H1 (cell line): ENCODE data around the gene GDPD3. TPM values are rescaled to one million over a fixed set of nuclear protein-coding genes. Genes with fewer than 3 reads are reported as not detected.
A peak's percentile ranks its signal among the peaks of the same experiment; 100 is the strongest.

Experiments used
- CTCF ChIA-PET: fragments of 300-600 bp; sonication (Branson Sonifier 250); formaldehyde crosslinking; loops from one replicate; lab custom pipeline; 2021; ENCODE audit not compliant: partially characterized antibody; lab: Charles Lee
- POLR2A ChIA-PET: fragments of 300-600 bp; sonication (Branson Sonifier 250); formaldehyde crosslinking; loops from one replicate; lab custom pipeline; 2021; ENCODE audit warnings: inconsistent platforms; ENCODE audit not compliant: partially characterized antibody; lab: Charles Lee
- DNase-seq, 2 experiments: peaks; one replicate each; pipeline versions ENCODE4 v3.0.0 to v3.0.0-alpha.2; 2010 to 2022; ENCODE audit warnings: low spot score in 2 of 2, low read depth in 1 of 2, mixed read lengths in 1 of 2
- FAIRE-seq: peaks from 2 replicates; lab custom pipeline; 2011; peaks lifted over from hg19 to GRCh38; lab: Jason Lieb, UNC
- H2AFZ ChIP-seq: 2 replicates; pipeline ENCODE4 v1.8.1; 2012; ENCODE audit warnings: low read length, inconsistent platforms
- H2AK5ac ChIP-seq: 2 replicates; pipeline ENCODE4 v1.6.1; 2013; ENCODE audit warnings: low read depth, low read length
- H2BK120ac ChIP-seq: replicated peaks from 2 replicates; pipeline ENCODE3; 2013; ENCODE audit warnings: low read depth, low read length, inconsistent platforms
- H2BK12ac ChIP-seq: 2 replicates; pipeline ENCODE4 v1.6.1; 2013; ENCODE audit warnings: low read depth, low read length
- H2BK15ac ChIP-seq: 2 replicates; pipeline ENCODE4 v1.6.1; 2013; ENCODE audit warnings: low read length
- H2BK20ac ChIP-seq: 2 replicates; pipeline ENCODE4 v1.6.1; 2013; ENCODE audit warnings: low read length
- H2BK5ac ChIP-seq: 2 replicates; pipeline ENCODE4 v1.6.1; 2013; ENCODE audit warnings: low read depth, low read length
- H3K14ac ChIP-seq: 2 replicates; pipeline ENCODE4 v1.6.1; 2013; ENCODE audit warnings: inconsistent platforms; ENCODE audit not compliant: insufficient read length
- H3K18ac ChIP-seq: 2 replicates; pipeline ENCODE4 v1.6.1; 2013; ENCODE audit warnings: low read length; ENCODE audit errors: extremely low read depth
- H3K23ac ChIP-seq: 2 replicates; pipeline ENCODE4 v1.6.1; 2013; ENCODE audit warnings: inconsistent platforms; ENCODE audit not compliant: insufficient read length
- H3K23me2 ChIP-seq: 2 replicates; pipeline ENCODE4 v1.6.1; 2013; ENCODE audit warnings: low read depth, low read length
- H3K27ac ChIP-seq: 2 replicates; pipeline ENCODE4 v1.6.1; 2011; ENCODE audit warnings: low read depth, low read length, inconsistent platforms
- H3K27me3 ChIP-seq, 4 experiments: replicated peaks in 1 of 4; 1 replicate in 1 of 4; 2 replicates in 3 of 4; pipeline versions ENCODE4 v1.6.1 to v1.8.1; 2011 to 2013; ENCODE audit warnings: low read length in 3 of 4, mild to moderate bottlenecking in 3 of 4, inconsistent platforms in 2 of 4, mixed read lengths in 2 of 4, moderate library complexity in 1 of 4; ENCODE audit not compliant: control insufficient read depth in 3 of 4, insufficient read depth in 3 of 4; ENCODE audit errors: extremely low read depth in 1 of 4
- H3K36me3 ChIP-seq, 4 experiments: 2 replicates each; pipeline versions ENCODE4 v1.6.1 to v1.8.1; 2011 to 2013; ENCODE audit warnings: mild to moderate bottlenecking in 4 of 4, low read length in 3 of 4, moderate library complexity in 2 of 4, control low read depth in 1 of 4, inconsistent platforms in 1 of 4; ENCODE audit not compliant: insufficient read depth in 4 of 4, control insufficient read depth in 2 of 4
- H3K4ac ChIP-seq: replicated peaks from 2 replicates; pipeline ENCODE3; 2013; ENCODE audit warnings: low read length, low read depth, mixed read lengths, inconsistent platforms; ENCODE audit not compliant: insufficient read length
- H3K4me1 ChIP-seq, 4 experiments: replicated peaks in 1 of 4; 1 replicate in 1 of 4; 2 replicates in 3 of 4; pipeline versions ENCODE4 v1.6.1 to v1.8.1; 2011 to 2013; ENCODE audit warnings: low read length in 3 of 4, inconsistent platforms in 2 of 4, mixed read lengths in 1 of 4; ENCODE audit not compliant: insufficient read depth in 4 of 4, control insufficient read depth in 3 of 4
- H3K4me2 ChIP-seq, 2 experiments: 2 replicates each; pipeline versions ENCODE4 v1.6.1 to v1.8.1; 2011 to 2013; ENCODE audit warnings: low read depth in 2 of 2, low read length in 2 of 2, control low read depth in 1 of 2, inconsistent platforms in 1 of 2, mild to moderate bottlenecking in 1 of 2; ENCODE audit not compliant: insufficient read depth in 1 of 2
- H3K4me3 ChIP-seq, 4 experiments: fragments of 200-600, 300-600 bp in 1 of 4; sonication (generic), shearing (Covaris generic), sonication (Bioruptor Twin) in 1 of 4; 2 replicates each; pipeline versions ENCODE4 v1.5.1 to v1.8.1; 2011 to 2016; ENCODE audit warnings: low read length in 4 of 4, low read depth in 3 of 4, control low read depth in 2 of 4, inconsistent platforms in 2 of 4, mild to moderate bottlenecking in 2 of 4, mixed read lengths in 1 of 4, moderate library complexity in 1 of 4; ENCODE audit not compliant: insufficient read depth in 2 of 4; ENCODE audit errors: extremely low read depth in 1 of 4
- H3K56ac ChIP-seq: replicated peaks from 2 replicates; pipeline ENCODE3; 2013; ENCODE audit warnings: low read depth, mild to moderate bottlenecking, mixed read lengths, low read length, inconsistent platforms; ENCODE audit not compliant: insufficient read length
- H3K79me1 ChIP-seq: 2 replicates; pipeline ENCODE4 v1.6.1; 2013; ENCODE audit warnings: low read depth, low read length, control low read depth
- H3K79me2 ChIP-seq, 2 experiments: 2 replicates each; pipeline versions ENCODE4 v1.6.1 to v1.8.1; 2012 to 2013; ENCODE audit warnings: low read length in 2 of 2, mild to moderate bottlenecking in 2 of 2, inconsistent platforms in 1 of 2; ENCODE audit not compliant: insufficient read depth in 2 of 2, control insufficient read depth in 1 of 2
- H3K9ac ChIP-seq, 4 experiments: replicated peaks in 1 of 4; 1 replicate in 1 of 4; 2 replicates in 3 of 4; pipeline versions ENCODE4 v1.6.1 to v1.8.1; 2011 to 2013; ENCODE audit warnings: low read depth in 3 of 4, low read length in 3 of 4, control low read depth in 2 of 4, mild to moderate bottlenecking in 2 of 4, moderate library complexity in 2 of 4, inconsistent platforms in 1 of 4; ENCODE audit errors: extremely low read depth in 1 of 4
- H3K9me3 ChIP-seq, 2 experiments: 2 replicates each; pipeline versions ENCODE4 v1.6.1 to v1.8.1; 2012 to 2013; ENCODE audit warnings: mild to moderate bottlenecking in 2 of 2, moderate library complexity in 2 of 2, control low read depth in 1 of 2, inconsistent platforms in 1 of 2, low read depth in 1 of 2, low read length in 1 of 2, mixed read lengths in 1 of 2; ENCODE audit not compliant: insufficient read depth in 2 of 2
- H4K20me1 ChIP-seq, 2 experiments: replicated peaks in 1 of 2; 2 replicates each; pipeline versions ENCODE3 to v1.8.1; 2011 to 2013; ENCODE audit warnings: inconsistent platforms in 2 of 2, low read length in 2 of 2, mild to moderate bottlenecking in 1 of 2; ENCODE audit not compliant: insufficient read depth in 2 of 2, control insufficient read depth in 1 of 2
- H4K5ac ChIP-seq: 2 replicates; pipeline ENCODE4 v1.6.1; 2013; ENCODE audit warnings: low read length, low read depth, mixed read lengths, inconsistent platforms; ENCODE audit not compliant: insufficient read length
- H4K8ac ChIP-seq: 2 replicates; pipeline ENCODE4 v1.8.0; 2013; ENCODE audit warnings: mild to moderate bottlenecking, moderate library complexity, low read length, inconsistent platforms; ENCODE audit not compliant: insufficient read depth; ENCODE audit errors: extremely low read depth
- H4K91ac ChIP-seq: replicated peaks from 2 replicates; pipeline ENCODE3; 2013; ENCODE audit warnings: low read length, mixed read lengths, inconsistent platforms; ENCODE audit not compliant: insufficient read length
- CBX8 ChIP-seq: fragments of 300-800, 300-1000 bp; sonication (generic); IDR thresholded peaks from 2 replicates; pipeline ENCODE4 v1.7.1; 2016; ENCODE audit warnings: low read depth, low read length, borderline replicate concordance
- CEBPB ChIP-seq: IDR thresholded peaks from 2 replicates; pipeline ENCODE4 v1.6.1; 2012; ENCODE audit warnings: low read depth, low read length
- CHD2 ChIP-seq: IDR thresholded peaks from 2 replicates; pipeline ENCODE4 v1.6.1; 2012; ENCODE audit warnings: low read length, improper control_type of control experiment
- E2F6 ChIP-seq: IDR thresholded peaks from 2 replicates; pipeline ENCODE4 v1.6.1; 2012; ENCODE audit warnings: inconsistent platforms
- FOSL1 ChIP-seq: IDR thresholded peaks from 2 replicates; pipeline ENCODE4 v1.6.1; 2011; ENCODE audit warnings: mild to moderate bottlenecking, low read depth, low read length, moderate library complexity; ENCODE audit not compliant: insufficient read depth
- HDAC6 ChIP-seq: IDR thresholded peaks from one replicate; pipeline ENCODE4 v1.7.1; 2012; ENCODE audit warnings: low read depth, mild to moderate bottlenecking, inconsistent platforms, low read length, moderate library complexity
- SP1 ChIP-seq: IDR thresholded peaks from 2 replicates; pipeline ENCODE4 v1.6.1; 2011; ENCODE audit warnings: low read depth, low read length
- SRF ChIP-seq: IDR thresholded peaks from 2 replicates; pipeline ENCODE4 v1.6.1; 2011; ENCODE audit warnings: mild to moderate bottlenecking, low read depth, low read length, moderate library complexity
- TAF7 ChIP-seq: optimal IDR thresholded peaks from 2 replicates; pipeline ENCODE3; 2011; ENCODE audit warnings: low read depth, mild to moderate bottlenecking, inconsistent platforms, low read length, moderate library complexity, borderline replicate concordance
- TCF12 ChIP-seq: IDR thresholded peaks from 2 replicates; pipeline ENCODE4 v1.6.1; 2011; ENCODE audit warnings: low read depth, mild to moderate bottlenecking, low read length
- TEAD4 ChIP-seq: IDR thresholded peaks from 2 replicates; pipeline ENCODE4 v1.6.1; 2012; ENCODE audit warnings: low read depth, low read length, inconsistent platforms, mixed read lengths
- YY1 ChIP-seq: IDR thresholded peaks from 2 replicates; pipeline ENCODE4 v1.6.1; 2011; ENCODE audit warnings: low read depth, mild to moderate bottlenecking, low read length
- WGBS, 2 experiments: shearing (Covaris generic) in 1 of 2; methylation state at CpG; one replicate each; pipeline versions ENCODE4 v1.1.6 to v1.1.7; 2013 to 2015; ENCODE audit warnings: low lambda C conversion rate in 2 of 2, mixed read lengths in 2 of 2, inconsistent platforms in 1 of 2, low coverage in 1 of 2, missing lambda C conversion rate in 1 of 2; ENCODE audit not compliant: insufficient replicate concordance in 2 of 2, insufficient coverage in 1 of 2, insufficient read length in 1 of 2; ENCODE audit errors: extremely low coverage in 1 of 2, missing lambda C conversion rate in 1 of 2; 5-methylcytosine and 5-hydroxymethylcytosine counted together
- polyA plus RNA-seq, 7 experiments: library from polyadenylated mRNA; depleted of rRNA in 3 of 7; stranded (reverse) in 5 of 7; unstranded in 2 of 7; fragments of >200 nt in 5 of 7; fragments of 200-250 nt in 2 of 7; gene quantifications; 1 replicate in 5 of 7; 2 replicates in 1 of 7; 4 replicates in 1 of 7; pipeline versions ENCODE4 v1.2.1 to v1.2.3, GENCODE V29; 2011 to 2013; ENCODE audit warnings: missing spikeins in 2 of 7, mixed read lengths in 2 of 7
- total RNA-seq: library from RNA; stranded (reverse); fragmentation: NEBNext Ultra II Directional; extraction: Animal tissue kit (Norgen Biotek cat#: 25700); gene quantifications from 2 replicates; pipeline ENCODE4 v1.2.1, GENCODE V29; 2021

GDPD3 gene
- total and polyA plus RNA-seq, 2 of the 8 experiments (the other 6 are each of a cell fraction or from before 2014, with no cell fraction given) = 0.20 TPM; not detected in 1

GRCh38 chr16:30121741-30122571, 8.6 kb upstream of the GDPD3 start:
- H3K4me1 ChIP-seq = peaks cover 0 to 6% (median 2%) of the 10 kb centered on the region in 4 experiments; a peak in 4 of 7 replicates
- H3K56ac ChIP-seq = peak overlapping the region; percentile 82
- ChIA-PET POLR2A (interaction anchor here (0.6 kb wide), 1 partner anchor 41 kb away, joined by 3 read pairs; no protein-coding TSS in a partner anchor), CTCF (interaction anchor here (0.6 to 2.5 kb wide), 2 partner anchors 10 to 376 kb away, joined by 4 to 20 read pairs; partner anchors contain the start of gene GDPD3)
- H2BK20ac ChIP-seq = no peak overlapping the region
- H3K14ac ChIP-seq = no peak overlapping the region
- peak overlapping the region; percentile 3 for H4K91ac ChIP-seq
- H3K36me3 ChIP-seq = peaks cover 0 to 4% (median 0%) of the 10 kb centered on the region in 4 experiments; a peak in 1 of 8 replicates
- peak overlapping the region; percentile 68; the same call in 1 of the 2 replicates for H2BK12ac ChIP-seq
- H3K4me2 ChIP-seq = peak overlapping the region; percentile 65 to 92
- no peak overlapping the region for H2BK5ac ChIP-seq
- H2BK15ac ChIP-seq = no peak overlapping the region
- peak overlapping the region; percentile 12 for H4K5ac ChIP-seq
- no peak overlapping the region; the same call in 1 of the 2 replicates for H3K18ac ChIP-seq
- peak overlapping the region; percentile 38 for H3K4ac ChIP-seq
- FAIRE-seq (no peak), DNase-seq (peak in 1 of 2 experiments; percentile 47)
- no peak overlapping the region for H4K8ac ChIP-seq
- no peak overlapping the region for H2AFZ ChIP-seq
- H2AK5ac ChIP-seq = peak overlapping the region; percentile 76; the same call in 1 of the 2 replicates
- no peaks in the 10 kb centered on the region for H3K9me3 ChIP-seq
- H3K23me2 ChIP-seq = peaks cover 8% of the 10 kb centered on the region; the same call in 1 of the 2 replicates
- 84% methylated on average over 30 of the region's 31 CpGs; no CpG with 5 or more reads in 1 of the 2 experiments for WGBS, 2 experiments
- no peaks in the 10 kb centered on the region for H3K79me2 ChIP-seq
- no peak overlapping the region for H3K23ac ChIP-seq
- no peak overlapping the region; a peak in 1 of 7 replicates for H3K9ac ChIP-seq
- peaks cover 0 to 2% (median under 1%) of the 10 kb centered on the region in 4 experiments; a peak in 1 of 7 replicates for H3K27me3 ChIP-seq
- H3K27ac ChIP-seq = no peak overlapping the region
- H4K20me1 ChIP-seq = no peaks in the 10 kb centered on the region
- H2BK120ac ChIP-seq = no peak overlapping the region
- peak overlapping the region; percentile 54 to 74 (median 62) for H3K4me3 ChIP-seq
- no peaks in the 10 kb centered on the region for H3K79me1 ChIP-seq
- TF ChIP-seq HDAC6 (no peak), SP1 (no peak), E2F6 (no peak), SRF (no peak), CHD2 (no peak), FOSL1 (no peak), CEBPB (no peak), CBX8 (no peak), TCF12 (no peak), TEAD4 (no peak), YY1 (no peak), TAF7 (no peak)
